PC-3 (cell line): ENCODE measurements around the gene GRHL3.

Experiments used
- CTCF ChIP-seq: fragments of 300-600 bp; sonication (generic); conservative IDR thresholded peaks from 2 replicates; pipeline ENCODE4 v1.5.1; 2017; ENCODE audit warnings: antibody characterized with exemption, low read depth, mild to moderate bottlenecking, low read length
- EZH2 ChIP-seq: fragments of 300-600 bp; sonication (generic); IDR thresholded peaks from one replicate; pipeline ENCODE4 v1.6.1; 2017; ENCODE audit warnings: antibody characterized with exemption, mild to moderate bottlenecking, low read length; ENCODE audit not compliant: unreplicated experiment

- TF ChIP-seq CTCF: no peak
- no peak for TF ChIP-seq EZH2
These were observed 5.7 kb downstream of the GRHL3 start for GRCh38 chr1:24324903-24325302.
